ENCODE results near the gene PARP12.

PARP12 gene

GRCh38 chr7:140059273-140060242 lies 3.2 kb downstream of the PARP12 start:
- no peak for DNase-seq (ENCODE audit: low read depth)

- DNase-seq (ENCODE audit: low read depth) = no peak
Measured at GRCh38 chr7:140058517-140058916, 4.2 kb downstream of the PARP12 start.

- DNase-seq (ENCODE audit: low read depth) = no peak
Measured at GRCh38 chr7:140057143-140057535, 5.6 kb downstream of the PARP12 start.

DNA sequence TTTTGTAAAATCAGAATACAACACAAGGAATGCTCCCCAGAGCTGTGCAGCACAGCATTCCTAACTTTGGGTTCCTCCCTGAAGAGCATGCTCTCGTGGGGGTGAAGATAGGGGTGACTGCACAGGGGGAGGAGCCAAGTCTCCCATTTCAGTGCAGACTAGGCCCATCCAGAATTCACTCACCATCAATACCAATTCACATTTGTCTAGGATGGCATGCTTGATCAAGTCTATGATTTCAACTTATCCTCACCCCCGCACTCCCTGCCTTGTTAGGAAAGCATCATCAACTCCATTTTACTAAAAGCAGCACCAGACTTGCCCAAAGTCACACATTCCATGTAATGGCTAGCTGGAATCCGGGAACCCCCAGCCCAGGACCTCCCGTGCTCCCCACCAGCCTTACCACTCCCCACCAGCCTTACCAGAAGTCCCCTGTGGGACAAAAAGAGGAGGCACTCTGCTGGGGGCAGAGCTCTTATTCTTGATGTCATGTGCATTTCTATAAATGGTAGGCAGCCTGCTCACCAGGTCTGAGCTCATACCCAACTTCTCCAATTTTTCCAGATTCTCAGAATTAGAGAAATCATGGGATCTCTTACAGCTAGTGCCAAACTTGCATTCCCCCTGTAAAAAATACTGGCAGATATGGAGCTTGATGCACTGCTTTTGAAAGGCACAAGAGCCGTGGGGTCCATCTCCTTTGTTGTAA lies 6.2 kb downstream of the PARP12 start:
- DNase-seq (ENCODE audit: low read depth) = no peak

- no peak for DNase-seq (ENCODE audit: low read depth)
Measured at GRCh38 chr7:140055833-140056232, 6.9 kb downstream of the PARP12 start.

- no peak for DNase-seq (ENCODE audit: low read depth)
Measured at GRCh38 chr7:140054751-140055150, 8.0 kb downstream of the PARP12 start.

DNA sequence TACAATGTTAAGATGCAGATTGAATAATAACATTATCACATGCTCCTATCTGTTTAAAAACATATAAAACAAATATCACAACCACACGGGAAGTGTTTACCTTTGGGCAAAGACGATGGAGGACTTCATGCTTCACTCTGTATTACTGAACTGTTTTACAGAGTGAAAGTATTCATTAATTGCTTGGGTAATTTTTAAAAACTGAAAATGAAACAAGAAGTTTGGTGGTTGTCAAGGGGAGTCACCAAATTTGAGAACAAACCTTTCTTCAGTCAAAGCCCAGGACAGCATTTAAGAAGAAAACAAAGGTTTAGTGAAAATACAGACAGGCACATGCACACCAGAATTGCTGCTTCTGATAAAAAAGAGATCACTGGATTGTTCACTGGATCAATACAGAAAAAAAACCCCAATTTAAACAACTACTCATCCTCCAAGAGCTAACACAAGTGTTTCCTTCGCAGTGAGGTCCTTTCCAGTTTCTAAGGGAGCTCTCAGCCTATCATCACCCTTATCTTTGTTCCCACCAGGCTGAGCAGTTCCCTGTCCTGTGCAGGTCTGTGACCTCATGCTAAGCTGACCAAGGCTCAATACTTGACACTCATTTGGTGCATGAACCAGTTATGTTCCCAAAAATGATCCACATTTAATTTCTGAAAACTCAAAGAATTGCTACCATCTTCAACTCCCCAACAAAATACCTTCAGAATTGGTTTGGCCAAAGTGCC lies 8.8 kb downstream of the PARP12 start:
- no peak for DNase-seq (ENCODE audit: low read depth)

- DNase-seq (ENCODE audit: low read depth) = no peak
Measured at GRCh38 chr7:140051820-140052219, 10.9 kb downstream of the PARP12 start.

DNA sequence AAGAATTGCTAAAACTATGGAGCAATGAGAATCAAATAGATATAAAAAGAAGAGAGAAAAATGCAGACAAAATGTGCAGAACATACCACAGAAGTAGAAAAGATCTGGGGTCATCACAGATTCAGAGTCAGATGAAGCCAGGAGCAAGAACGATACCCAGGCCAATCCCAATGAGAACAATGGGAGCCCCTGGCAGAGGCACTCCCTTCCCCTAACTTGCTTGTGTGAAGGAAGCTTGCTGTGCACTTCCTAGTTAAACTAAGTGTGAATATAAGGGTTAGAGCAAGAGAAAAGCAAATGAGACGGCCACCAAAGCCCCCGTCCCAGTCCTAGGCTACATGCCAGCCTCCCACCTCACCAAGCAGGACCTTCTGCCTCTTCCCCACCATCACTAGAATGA lies 12.7 kb downstream of the PARP12 start:
- DNase-seq (ENCODE audit: low read depth) = no peak

DNA sequence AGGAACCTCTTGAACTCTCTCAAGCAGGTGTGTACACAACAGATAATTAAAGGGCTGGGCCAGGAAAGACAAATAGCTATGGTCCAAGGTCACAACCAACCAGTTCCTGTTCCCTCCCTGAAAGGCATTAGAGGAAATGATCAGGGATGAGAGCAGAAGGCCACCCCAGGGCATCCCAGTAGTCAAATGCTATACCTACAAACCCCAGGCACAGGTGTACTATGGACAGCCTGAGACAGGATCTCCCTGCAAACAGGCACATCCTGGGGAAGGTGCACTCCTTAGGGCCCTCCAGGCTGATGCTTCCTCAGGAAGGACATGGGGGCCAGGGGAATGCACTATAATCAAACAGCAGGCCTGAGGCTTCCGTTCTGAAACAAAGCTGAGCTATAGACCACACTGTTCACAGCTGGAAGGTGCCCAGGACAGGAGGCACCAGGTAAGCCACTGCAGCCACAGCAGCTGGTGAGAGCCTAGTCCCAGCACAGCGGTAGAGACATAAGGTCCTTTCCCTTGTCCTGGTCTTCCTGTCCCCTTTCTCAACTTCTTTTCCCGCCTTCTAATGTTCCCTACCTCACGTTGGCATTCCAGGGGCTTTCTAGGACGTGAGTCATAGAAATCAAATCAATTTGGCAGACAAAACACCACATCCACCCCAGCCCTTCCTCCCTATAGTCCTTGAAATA lies 13.3 kb downstream of the PARP12 start:
- DNase-seq (ENCODE audit: low read depth) = no peak

DNA sequence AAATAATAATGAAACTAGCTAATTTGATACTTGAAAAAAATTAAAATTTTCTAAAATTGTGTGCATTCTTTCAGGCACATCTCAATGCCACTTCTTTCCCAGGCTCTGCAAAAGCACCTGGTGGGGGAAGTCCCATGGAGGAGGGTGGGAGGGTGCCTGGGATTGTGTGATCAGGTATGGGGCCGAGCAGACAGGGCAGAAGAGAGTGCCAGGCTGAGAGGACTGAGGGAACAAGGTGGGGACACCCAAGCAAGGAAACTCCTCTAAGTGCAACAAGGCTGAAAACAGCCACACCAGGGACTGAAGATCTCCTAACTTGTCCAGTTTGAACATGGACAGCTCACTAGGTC lies 13.8 kb downstream of the PARP12 start:
- no peak for DNase-seq (ENCODE audit: low read depth)

- DNase-seq (ENCODE audit: low read depth) = no peak
Measured at GRCh38 chr7:140048138-140048537, 14.6 kb downstream of the PARP12 start.

DNA sequence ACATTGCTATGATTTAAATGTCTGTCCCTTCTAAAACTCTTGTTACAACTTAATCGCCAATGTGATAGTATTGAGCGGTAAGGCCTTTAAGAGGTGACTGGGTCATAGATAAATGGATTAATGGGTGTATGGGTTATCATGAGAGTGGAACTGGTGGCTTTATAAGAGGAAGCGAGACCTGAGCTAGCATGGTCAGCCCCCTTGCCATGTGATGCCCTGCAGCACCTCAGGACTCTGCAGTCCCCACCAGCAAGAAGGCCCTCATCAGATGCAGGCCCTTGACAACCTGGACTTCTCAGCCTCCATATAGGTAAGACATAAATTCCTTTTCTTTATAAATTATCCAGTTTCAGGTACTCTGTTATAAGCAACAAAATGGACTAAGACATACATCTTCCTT lies 15.6 kb downstream of the PARP12 start:
- no peak for DNase-seq (ENCODE audit: low read depth)

DNA sequence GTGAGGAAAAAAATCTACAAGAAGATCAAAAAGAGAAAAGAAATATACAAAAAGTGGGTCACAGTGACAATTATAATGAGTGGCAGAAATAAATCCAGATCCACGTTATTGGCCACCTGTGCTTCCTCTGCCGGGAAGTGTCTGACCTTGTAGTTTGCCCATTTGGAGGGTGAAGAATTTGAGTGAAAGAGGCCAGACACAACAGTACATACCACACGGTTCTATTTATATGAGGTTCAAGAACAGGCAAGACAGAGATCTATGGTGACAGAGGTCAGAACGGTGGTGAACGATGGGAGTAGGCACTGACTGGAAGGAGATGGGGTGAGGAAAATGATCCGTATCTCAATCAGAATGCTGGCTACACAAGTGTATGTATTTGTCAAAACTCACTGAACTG lies 17.1 kb downstream of the PARP12 start:
- DNase-seq (ENCODE audit: low read depth) = no peak

- DNase-seq (ENCODE audit: low read depth) = no peak
Measured at GRCh38 chr7:140044251-140044650, 18.5 kb downstream of the PARP12 start.

DNA sequence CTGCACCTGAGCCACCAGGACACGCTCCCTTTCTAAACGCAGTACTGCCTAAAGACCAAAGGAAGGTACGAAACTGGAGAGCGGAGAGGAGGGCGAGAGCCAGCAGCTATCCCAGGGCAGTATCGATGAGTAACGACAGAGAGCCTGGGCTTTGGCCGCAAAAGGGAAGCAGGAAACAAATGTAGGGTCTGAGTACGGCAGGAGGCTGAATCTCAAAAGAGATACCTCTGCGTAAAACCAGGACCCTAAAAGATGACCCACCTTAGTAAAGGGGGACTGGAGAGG lies 20.4 kb downstream of the PARP12 start:
- DNase-seq (ENCODE audit: low read depth) = no peak

DNA sequence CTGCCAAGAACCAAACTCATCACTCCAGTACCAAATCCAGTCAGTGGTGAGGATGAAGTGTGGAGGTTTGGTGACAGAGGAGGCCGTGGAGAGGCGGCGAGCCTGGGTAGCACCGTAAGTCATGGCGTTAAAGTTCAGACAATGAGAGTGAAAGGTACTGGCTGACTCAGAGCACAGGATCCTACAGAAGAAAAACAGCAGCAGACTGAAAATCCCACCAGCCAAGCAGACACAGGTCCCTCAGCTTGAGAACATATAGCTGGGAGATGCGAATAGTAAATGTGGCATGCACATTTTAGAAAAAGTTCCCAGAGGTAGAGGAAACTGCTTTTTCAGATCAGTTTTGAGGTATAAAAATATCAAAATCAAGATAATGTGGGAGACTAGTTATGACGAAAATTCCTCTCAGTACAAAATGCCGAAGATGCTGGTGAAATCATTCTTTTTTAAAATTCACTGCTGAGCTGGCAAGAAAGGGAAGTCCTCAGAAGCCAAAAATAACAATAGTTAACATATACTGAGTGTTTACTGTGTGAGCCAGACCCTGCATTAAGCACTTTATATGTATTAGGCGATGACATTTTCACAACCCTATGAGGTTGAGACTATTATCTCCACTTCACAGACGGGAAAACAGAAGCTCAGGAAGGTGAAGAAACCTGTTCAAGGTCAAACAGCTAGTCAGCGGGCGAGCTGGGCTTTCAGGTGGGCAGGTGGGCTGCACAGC lies 20.9 kb downstream of the PARP12 start:
- DNase-seq (ENCODE audit: low read depth) = no peak

DNA sequence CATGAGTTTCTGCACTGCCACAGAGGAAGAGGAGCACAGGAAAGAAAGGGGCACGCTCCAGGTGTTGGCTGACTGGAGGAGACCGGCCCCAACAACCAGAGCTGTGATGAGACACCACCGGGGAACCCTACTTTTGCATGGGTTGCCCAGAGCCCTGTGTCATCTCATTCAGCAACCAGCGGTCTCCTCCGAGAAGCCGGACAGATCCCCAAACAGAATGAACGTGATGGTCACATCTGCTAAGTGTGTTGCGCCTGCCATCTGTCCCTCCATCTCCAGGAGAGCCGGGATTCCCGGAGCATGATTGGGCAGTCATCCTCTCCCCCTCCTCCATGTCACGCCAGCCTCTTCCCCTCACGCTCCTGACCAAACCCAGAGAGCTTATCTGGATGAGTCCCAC lies 22.9 kb downstream of the PARP12 start:
- no peak for DNase-seq (ENCODE audit: low read depth)

- no peak for DNase-seq (ENCODE audit: low read depth)
Measured at GRCh38 chr7:140039066-140039465, 23.7 kb downstream of the PARP12 start.

DNA sequence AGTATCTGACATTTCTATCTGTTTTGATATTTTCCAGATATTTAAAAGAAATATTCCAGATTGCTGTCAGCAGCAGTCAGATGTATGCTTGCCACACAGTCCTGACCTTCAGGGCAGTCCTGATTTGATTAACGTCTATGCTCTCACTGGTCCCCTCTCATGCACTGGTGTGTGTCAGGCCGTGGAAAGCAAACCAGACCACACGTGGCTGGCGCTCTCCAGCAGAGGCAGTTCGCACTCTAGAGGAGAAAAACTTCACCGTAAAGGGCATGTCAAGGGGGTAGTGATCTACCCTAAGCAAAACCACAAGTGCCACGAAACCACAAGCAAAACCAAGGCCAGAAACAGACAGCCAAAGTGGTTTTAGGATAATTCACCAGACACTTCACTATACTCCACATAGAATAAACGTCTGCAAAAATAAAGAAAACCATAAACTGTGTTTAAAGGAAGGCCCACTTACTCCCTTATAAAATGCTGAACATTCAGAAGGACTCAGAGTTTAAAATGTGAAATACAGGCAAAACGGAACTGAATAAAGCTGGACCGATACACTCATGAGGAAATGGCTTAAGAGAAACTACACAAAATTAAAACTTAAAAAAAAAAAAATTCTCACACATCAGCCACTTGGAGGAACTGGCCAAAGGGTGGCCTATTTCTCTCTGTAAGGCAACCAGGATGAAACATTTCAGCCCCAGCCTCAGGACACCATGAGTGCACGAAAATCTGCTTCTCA lies 26.4 kb downstream of the PARP12 start:
- DNase-seq (ENCODE audit: low read depth) = no peak
